HepG2 (cell line): ENCODE results near the gene AHRR.

ENCODE experiments used
- CREB1 ChIP-seq, 2 experiments: fragments of 450-650 bp in 1 of 2; IDR thresholded peaks; 2 replicates each; pipeline ENCODE4 v1.6.1; 2016 to 2017; ENCODE audit warnings: control low read depth in 1 of 2, mild to moderate bottlenecking in 1 of 2, missing compliant biosample characterization in 1 of 2, missing genetic modification characterization in 1 of 2
- CTCF ChIP-seq: sonication (generic); formaldehyde crosslinking; IDR thresholded peaks from 2 replicates; pipeline ENCODE4 v1.5.0; 2020; ENCODE audit warnings: mild to moderate bottlenecking, missing genetic modification reagents, moderate library complexity
- EP300 ChIP-seq, 3 experiments: sonication (generic) in 1 of 3; formaldehyde crosslinking in 1 of 3; IDR thresholded peaks; 2 replicates each; pipeline versions ENCODE4 v1.5.1 to v1.6.1; 2011 to 2020; ENCODE audit warnings: low read depth in 2 of 3, low read length in 2 of 3, borderline replicate concordance in 1 of 3, improper control_type of control experiment in 1 of 3, mild to moderate bottlenecking in 1 of 3, missing genetic modification reagents in 1 of 3, moderate library complexity in 1 of 3
- KDM1A ChIP-seq: IDR thresholded peaks from 2 replicates; pipeline ENCODE4 v1.6.1; 2016; ENCODE audit warnings: missing compliant biosample characterization
- ZNF558 ChIP-seq: sonication (generic); formaldehyde crosslinking; IDR thresholded peaks from 2 replicates; pipeline ENCODE4 v1.9.0; 2022; ENCODE audit warnings: mild to moderate bottlenecking, missing genetic modification reagents, borderline replicate concordance
- ZSCAN20 ChIP-seq: sonication (generic); formaldehyde crosslinking; IDR thresholded peaks from 2 replicates; pipeline ENCODE4 v1.4.0; 2020; ENCODE audit warnings: missing genetic modification reagents, mild to moderate bottlenecking, borderline replicate concordance

DNA sequence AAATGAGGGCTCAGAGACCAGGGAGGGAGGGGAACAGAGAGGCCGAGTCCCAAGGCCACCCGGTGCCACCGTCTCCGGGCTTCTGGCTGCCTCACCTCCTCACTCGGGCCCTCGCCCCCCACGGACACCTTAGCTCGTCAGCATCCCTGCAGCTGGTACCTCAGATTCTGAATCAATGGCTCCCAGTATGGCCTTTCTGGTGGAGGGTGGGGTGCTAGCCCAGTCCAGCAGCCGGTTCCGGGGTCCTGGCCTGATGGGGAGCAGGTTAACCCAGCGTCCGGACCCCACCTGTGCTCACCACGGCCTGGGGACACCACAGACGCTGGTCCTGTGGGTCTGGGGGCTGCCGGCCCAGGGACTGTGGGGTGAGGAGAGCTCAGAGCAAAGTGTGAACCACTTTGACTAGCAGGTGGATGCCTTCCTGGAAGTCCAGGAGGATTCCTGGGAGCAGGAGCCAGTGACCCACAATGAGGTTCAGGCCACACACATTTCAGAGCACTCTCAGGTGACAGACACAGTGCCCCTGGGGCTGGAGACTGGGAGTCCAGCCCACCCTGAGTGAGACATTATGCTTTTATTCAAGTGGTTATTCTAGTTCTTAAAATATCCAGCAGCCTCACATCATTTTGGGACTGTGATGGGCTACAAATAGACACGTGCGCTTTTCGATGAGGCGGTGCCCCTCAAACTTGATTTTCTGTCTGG, 53.3 kb downstream of the AHRR start:
- TF ChIP-seq KDM1A (CRISPR knock-in tag) (no peak), EP300 (IDR thresholded peaks at IDR 0.05; ENCODE audit: low read depth in 2 of 2, low read length in 2 of 2) (no peak), EP300 (CRISPR knock-in tag; IDR thresholded peaks at IDR 0.05; ENCODE audit: borderline replicate concordance) (no peak), CTCF (no peak), ZNF558 (CRISPR knock-in tag) (no peak), CREB1 (IDR thresholded peaks at IDR 0.05) (no peak), CREB1 (CRISPR knock-in tag; IDR thresholded peaks at IDR 0.05) (no peak), ZSCAN20 (CRISPR knock-in tag) (no peak)
